HTR-8/SVneo (cell line): ENCODE data around the gene WFDC5.

Experiments used
- DNase-seq: peaks from one replicate; pipeline ENCODE4 v3.0.0; 2011; ENCODE audit warnings: low spot score, mixed read lengths; ENCODE audit not compliant: insufficient read length
- FAIRE-seq: peaks from 2 replicates; lab custom pipeline; 2011; peaks lifted over from hg19 to GRCh38; lab: Jason Lieb, UNC

The WFDC5 gene

DNA sequence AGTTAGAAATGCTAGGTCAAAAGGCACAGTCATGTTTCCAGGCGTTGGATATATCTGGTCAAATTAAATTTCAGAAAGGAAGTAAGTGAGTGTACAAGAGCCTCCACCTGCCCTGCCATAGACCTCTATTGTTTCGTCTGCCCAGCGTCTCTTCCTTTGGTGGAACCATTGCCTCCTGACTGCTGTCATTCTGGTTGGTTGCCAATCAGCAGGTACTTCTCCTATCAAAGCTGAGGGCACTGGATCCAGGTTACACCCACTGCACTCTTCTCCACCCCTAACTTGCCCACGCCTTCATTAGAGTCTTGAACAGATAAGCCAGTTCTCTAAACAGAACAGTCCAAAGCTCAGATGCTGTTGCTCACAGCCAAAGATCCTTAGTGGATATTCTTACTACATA lies 2.6 kb upstream of the WFDC5 start:
- DNase-seq (no peak), FAIRE-seq (peak; percentile 23)

DNA sequence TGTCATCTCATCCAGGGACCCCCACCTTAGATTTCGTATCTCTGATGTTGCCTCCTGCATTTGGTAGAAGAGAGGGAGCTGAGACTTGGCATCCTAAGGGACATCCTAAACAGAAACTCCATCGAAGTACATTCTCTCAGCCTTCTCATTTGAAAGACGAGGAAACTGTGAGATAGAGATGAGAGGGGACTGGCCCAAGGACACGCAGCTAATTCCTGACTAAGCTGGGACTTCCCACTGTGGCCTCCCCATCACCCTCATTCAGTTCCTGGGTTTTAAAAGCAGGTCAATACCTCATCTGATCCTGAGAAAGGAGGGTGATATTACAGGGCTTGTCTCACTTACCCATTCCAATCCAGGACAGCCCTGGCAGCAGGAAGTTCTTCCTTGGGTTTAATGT lies 855 bp upstream of the WFDC5 start:
- DNase-seq = no peak
- FAIRE-seq = peak; percentile 16

DNA sequence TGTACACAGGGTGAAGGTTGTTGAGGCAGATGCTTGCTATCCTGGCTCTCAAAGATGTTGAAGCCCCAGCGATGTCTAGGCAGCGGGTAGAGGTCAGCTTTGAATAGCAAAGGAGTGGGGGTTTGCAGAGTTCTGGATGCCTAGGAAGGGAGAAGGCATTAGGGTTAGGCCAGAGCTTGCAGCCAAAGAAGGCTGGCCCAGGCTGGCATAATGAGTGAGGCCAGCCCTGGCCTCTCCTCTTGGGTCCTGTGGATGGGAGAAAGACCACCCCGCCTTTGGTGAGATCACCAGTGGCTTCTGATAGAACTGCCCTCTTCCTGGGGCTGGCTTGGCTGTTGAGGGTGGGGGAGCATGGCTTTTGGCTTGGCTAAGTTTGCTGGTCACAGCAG lies 406 bp upstream of the WFDC5 start:
- FAIRE-seq = no peak

DNA sequence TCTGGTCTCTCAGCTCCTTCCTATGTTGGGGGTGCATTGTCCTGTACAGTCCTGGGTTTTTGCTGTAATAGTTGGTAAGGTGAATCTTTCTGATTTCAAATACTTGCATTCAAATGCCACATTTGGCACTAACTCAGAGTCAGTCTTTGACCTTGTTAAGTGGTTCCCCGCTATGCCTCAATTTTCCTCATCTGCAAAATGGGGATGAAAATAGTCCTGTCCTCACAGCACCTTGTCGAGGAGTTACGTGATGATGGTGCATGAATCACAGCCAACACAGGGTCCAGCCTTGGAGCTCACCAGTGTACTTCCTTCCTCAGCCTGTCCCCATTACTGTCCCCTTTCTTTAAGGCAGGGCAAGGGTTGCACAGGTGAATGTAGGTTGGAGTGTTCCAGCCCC lies 1.1 kb downstream of the WFDC5 start:
- FAIRE-seq = no peak
- DNase-seq = no peak

More for the DNA sequence above, 406 bp upstream of the WFDC5 start:
- DNase-seq = no peak

DNA sequence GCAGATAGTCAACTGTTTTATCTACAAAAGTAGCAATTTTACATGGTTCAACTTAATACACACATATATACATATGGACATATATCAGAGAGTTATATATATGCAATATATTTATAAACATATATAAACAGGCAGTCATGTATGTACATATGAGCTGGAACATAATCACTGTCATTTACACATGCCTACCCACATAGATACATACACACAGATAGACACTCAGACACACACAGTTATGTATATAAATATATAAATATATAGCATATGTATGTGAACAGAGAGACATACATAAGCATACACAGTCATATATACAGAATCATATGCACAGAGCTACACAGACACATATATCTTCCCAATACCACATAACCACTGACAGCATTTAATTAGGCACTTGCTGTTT lies 2.2 kb downstream of the WFDC5 start:
- DNase-seq = no peak
- FAIRE-seq = no peak

DNA sequence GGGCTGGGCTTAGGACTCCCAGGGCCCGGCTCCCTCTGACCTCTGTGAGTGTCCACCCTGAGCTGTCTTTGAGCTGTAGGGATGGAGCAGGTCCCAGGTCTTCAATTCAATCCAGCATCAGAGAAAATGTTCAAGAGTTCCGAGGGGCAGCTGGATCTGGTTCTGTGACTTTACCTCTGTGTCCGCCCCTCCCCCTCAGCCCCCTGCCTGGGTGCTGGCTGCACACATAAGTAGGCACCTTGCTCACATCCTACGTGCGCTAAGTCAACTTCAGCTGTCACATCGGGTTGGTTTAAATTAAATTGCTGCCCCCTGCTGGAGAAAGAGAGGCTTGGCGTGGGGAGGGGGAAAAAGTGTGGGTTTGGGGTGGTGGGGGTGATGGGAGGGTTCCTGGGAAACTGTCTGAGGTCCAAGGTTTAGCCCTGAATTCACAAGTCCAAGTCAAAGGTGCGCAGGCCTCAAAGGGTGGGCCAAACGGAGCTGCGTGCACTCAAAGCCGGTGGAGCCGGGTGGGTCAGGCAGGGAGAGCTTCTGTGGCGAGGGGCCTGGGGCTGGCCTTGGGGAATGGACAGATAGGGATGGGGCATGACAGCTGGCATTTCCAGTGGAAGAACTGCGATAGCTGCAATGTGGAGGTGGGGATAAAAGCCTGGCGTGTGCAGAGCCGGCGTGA lies 3.0 kb downstream of the WFDC5 start:
- FAIRE-seq (peak; percentile 96), DNase-seq (no peak)

DNA sequence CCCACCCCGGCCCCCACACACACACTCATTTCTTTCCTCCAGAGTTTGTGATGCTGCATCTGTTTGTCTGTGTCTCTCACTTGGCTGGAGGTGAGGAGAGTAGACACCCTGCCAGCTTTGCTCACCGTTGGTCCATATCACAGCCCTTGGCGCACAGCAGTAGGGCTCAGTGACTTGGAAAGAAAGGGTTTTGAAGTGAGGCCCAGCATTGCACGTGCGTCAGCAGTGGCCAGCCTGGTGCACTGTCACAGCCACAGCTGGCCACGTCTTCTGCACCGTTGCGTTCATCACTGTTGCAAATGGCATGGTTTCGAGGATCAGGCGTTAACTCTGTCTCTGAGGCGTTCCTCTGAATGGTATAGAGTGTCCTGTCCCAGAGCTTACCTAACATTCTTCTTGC lies 3.7 kb downstream of the WFDC5 start:
- DNase-seq (no peak), FAIRE-seq (peak; percentile 31)

DNA sequence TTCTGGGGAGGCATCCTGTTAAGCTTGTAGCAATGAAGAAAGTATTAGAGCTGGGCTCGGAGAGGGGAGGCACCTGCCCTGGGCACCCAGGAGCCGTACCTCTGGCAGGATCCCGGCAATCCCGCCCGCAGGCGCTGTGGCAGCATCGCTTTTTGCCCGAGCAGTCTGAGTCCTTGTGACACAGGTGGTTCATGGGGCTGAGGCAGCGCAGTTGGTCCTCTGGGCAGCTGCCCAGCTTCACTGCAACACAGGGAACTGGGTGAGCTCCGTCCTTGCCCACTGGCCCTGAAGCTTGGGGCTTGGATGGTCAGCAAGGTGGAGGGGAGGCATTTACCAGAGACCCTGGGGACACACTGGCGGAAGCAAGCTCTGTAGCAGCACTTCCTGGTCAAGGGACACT lies 4.7 kb downstream of the WFDC5 start:
- no peak for DNase-seq
- no peak for FAIRE-seq

DNA sequence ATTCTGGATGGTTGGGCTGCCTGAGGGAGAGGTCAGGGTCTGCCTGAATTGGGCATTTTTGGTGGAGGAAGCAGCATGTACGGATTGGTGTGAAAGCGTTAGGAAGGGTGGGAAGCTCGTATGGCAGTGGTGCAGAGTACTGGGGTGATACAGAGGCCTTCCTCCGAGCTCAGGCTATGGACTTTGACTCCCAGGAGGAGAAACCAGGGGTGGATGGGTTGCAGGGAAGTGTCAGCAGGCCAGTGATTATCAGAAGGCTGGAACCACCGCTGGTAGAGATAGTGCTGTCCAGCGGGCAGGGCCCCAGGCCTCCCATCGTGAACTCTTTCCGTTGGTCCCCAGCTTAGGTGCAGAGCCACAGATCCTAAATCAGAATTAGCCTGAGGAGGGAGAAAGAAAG lies 5.3 kb downstream of the WFDC5 start:
- DNase-seq (no peak), FAIRE-seq (no peak)

DNA sequence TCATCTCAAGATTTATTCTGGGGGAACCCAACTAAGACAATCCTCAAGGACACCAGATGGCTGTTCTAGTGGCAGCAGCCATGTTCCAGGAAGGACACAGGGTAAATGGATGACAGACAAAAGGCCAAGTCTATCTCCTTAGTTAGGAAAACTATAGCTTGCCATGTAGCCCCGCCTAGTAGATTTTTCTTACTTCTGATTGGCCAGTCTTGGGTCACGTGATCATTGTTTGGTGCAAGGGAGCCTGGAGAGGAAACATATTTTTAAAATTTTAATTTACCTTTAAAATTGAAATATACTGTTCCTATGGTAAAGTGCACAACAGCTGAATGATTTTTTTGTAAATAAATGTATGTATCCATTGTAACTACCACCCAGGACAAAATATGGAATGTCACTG lies 9.7 kb downstream of the WFDC5 start:
- DNase-seq (no peak), FAIRE-seq (no peak)

DNA sequence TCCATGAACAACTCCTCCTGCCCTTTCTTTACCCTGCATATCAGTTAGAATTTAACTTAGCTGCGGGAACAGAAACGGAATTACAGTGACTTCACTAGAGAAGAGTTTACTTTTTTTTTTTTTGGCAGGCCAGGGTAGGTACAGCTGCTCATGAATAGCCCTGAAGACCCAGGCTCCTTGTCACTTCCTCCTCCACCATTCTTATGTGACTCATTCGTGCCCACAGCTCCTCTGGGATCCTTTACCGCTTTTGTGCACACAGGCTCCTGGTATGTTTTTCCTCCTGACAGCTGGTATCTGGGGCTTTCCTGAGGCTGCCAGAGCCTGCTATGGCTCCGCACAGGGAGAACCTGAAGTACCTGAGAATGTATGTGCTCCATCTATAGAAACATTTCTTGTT lies 10.2 kb downstream of the WFDC5 start:
- FAIRE-seq (peak; percentile 88), DNase-seq (peak; percentile 76)

DNA sequence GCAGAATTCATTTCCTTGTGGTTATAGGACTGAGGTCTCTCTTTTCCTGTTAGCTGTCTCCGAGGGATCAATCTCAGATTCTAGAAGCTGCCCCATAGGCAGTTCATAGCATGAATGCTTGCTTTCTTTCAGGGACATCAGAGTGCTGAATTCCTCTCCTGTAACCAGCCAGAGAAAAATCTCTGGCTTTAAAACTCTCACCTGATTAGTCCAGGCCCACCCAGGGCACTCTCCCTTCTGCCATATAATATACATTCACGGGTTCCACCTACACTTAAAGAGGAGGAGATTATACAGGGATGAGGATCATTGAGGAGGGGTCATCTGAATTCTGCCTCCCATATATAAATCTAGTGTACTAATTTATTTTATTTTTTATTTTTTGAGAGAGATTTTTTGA lies 11.9 kb downstream of the WFDC5 start:
- DNase-seq = no peak
- no peak for FAIRE-seq

DNA sequence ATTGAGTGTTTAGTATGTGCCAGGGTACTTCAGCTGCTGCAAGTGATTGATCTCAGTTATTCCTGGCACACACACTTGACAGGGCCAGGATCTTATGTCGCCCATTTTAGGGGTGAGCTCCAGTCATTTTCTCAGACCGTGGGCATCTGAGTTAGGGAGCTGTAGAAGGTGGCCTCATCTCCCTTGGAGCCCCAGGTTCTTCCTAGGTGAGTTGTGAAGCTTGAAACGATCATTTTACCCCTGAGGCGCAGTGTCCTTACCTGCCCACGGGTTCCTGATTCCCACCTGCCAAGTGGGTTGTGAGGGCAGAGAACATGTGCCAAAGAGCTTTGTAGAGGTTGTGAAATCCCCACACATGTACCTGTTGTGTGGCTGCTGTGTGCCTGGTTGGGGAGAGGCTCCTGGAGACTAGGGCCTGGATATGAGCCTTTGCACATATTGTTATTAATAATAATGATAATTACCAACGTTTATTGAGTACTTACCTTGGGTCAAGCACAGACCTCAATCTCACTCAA lies 13.6 kb downstream of the WFDC5 start:
- DNase-seq = no peak
- FAIRE-seq = no peak

DNA sequence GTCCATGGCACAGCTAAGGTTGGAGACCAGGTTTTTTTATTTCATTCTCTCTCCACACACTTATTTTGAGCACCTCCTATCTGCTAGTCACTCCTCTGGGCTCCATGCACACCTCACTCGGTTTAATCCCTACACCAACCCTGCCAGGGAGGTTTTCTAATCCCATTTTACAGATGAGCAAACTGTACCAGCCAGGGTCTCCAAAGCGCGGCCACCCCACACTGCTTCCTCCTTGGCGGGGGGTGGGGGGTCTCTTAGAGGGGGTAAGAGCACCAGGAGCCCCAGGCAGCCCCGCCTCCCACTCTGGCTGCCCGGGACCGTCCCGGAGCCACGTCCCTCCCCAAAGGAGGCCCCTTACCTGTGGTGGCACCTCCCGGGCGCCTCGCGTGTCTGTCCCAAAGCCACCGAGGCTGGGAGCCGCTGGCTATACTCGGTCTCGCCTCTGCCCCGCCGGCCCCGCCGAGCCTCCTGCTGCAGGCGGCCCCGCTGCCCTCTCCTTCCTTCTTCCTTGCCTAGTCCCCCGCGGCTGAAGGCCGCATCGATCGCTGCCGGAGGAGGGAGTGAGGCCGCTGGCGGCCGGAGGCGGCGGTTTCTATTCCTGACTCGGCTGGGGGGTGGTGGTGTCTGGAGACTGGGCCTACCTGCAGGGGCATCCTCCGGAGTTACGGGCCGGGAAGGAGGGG lies 14.3 kb downstream of the WFDC5 start, which contains the start of gene KCNS1:
Gene KCNS1, minus strand, starts transcription at position 565 of the 683 bp plus-strand sequence. CDS start 1,891 bp downstream, outside the sequence.
- DNase-seq = no peak
- no peak for FAIRE-seq

DNA sequence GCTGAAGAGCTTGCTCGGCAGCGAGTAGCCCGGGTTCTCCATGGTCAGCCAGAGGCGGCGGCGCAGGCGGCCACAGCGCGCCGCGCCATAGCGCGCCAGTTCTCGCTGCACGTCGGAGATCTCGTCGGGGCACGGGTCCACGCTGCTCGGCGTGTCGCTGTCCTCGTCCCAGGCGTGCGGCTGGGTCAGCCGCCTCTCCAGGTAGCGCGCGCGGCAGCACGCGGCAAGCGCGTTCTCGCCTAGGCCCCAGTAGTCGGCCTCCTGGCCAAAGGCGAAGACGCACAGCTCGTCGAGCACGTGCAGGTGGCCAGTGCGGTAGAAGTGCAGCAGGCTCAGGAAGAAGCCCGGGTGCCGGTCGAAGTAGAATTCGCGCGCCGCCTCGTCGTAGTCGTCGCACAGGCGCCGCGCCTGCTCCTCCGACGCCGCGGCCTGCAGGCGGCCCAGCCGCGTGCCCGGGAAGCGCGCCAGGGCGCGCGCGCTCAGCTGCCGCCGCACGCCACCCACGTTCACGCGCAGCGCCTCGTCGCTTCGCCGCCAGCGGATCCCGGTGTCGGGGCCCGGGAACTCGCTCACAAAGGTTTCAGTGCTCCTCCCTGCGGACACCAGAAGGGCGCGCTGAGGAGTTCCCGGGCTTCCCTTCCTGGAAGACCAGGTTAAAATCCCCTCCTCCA lies 16.7 kb downstream of the WFDC5 start:
- no peak for DNase-seq
- peak; percentile 44 for FAIRE-seq

DNA sequence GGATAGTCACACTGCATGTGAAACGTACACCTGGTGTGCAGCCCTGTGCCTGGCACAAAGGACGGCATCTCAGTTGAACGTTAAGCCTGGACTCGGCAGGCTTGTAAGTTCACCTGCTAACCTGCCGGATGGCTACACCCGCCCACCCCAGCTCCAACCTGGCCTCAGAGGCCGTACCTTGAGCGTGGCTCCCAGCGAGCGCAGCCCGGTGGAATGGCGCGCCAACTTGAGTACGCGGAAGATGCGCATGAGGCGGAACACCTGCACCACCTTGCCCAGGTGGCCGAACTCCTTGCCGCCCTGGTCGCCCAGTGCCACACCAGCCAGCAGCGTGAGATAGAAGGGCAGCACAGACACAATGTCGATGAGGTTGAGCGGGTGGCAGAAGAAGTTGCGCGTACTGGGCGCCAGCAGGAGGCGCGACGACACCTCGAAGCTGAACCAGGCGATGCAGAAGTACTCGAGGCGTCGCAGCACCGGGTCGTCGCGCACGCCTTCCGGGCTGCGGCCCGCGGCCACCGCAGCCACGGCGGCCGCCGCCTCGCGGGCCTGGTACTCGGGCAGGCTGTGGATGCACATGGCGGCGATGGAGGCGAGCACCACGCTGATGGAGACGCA lies 17.4 kb downstream of the WFDC5 start:
- DNase-seq = no peak
- peak; percentile 81 for FAIRE-seq

DNA sequence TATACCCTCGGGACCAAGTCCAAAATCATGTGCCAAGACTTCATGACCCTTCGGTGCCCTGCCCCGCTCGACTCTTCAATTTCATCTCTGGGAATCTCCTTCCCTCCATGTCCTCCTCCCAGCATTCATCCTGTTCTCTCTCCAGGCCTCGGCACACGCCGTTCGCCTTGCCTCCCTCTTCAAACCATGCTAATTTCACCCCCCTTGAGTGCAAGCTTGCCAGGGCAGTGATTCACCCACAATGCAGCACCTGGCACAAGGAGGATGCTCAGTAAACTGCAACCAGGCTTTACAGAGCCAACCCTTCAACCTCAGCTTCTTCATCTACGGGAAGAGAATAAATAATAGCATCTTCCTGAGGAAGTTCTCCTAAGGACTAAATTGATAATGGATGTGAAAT lies 18.2 kb downstream of the WFDC5 start:
- DNase-seq (no peak), FAIRE-seq (no peak)

DNA sequence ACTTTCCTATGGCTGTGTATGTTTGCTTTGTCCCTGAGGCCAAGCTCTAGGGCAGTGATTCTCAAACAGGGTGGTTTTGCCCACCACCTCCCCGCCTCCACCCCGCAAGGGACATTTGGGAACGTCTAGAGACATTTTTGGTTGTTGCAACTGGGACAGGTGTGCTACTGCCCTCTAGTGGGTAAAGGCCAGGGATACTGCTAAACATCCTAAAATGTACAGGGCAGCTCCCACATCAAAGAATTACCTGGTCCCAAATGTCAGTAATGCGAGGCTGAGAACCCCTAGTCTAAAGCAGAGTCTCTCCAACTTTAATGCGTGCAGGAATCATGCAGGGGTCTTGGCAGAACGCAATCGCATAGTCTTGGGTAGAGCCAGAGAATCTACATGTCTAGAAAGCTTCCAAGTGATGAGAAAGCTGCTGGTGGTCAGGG lies 19.2 kb downstream of the WFDC5 start:
- peak; percentile 98 for FAIRE-seq
- DNase-seq = peak; percentile 83

DNA sequence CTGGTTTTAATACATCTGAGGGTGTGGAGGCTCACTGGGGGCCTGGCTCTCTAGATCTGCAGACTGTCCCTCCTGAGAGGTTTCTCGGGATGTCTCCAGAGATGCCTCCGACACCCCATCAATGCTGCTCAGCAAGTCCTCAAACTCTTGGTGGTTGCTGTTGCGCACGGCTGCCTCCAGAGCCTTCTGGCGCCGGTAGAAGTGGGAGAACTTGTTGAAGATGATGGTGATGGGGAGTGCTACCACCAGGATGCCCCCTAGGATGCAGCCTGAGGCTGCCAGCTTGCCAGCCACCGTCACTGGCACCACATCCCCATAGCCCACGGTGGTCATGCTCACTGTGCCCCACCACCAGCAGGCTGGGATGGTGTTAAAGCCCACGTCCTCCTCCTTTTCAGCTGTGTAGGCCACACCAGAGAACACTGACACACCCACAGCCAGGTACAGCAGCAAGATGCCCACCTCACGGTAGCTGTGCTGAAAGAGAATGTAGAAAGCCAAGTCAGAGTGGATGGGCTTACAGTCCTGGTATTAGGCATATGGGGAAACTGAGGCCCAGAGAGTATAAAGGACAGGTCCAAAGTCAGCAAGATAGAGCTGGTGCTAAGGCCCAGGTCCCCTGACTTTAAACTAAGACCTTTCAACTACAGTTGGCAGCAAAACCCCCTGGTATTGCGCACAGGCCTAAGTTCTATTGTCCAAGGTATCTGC lies 20.0 kb downstream of the WFDC5 start:
- no peak for DNase-seq
- no peak for FAIRE-seq

DNA sequence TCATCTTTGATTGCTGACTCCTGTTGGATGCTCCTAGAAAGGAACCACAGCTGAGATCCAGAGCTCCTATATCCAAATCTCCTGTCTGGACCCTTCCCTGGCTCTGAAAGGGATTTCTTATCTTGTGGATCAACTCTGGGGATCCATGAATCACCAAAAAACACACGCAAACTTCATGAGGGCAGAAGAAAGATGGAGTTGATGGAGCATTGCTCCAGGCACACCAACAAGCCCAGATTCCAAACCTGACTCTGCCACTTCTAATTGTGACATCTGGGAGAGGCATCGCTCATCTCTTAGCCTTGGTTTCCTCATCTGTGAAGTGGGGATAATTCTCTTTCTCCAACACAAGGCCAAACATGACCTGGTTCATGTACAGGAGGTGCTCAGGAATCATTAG lies 20.8 kb downstream of the WFDC5 start:
- FAIRE-seq = no peak

More for the DNA sequence above, 20.8 kb downstream of the WFDC5 start:
- no peak for DNase-seq
